ENCODE data around the gene SPDYC. TPM values are rescaled to one million over a fixed set of nuclear protein-coding genes. Genes with fewer than 3 reads are reported as not detected.

Gene SPDYC
- total and polyA plus RNA-seq, 9 of the 15 experiments (the other 6 are each of a cell fraction or from before 2014, with no cell fraction given): 4.4 to 18.8 (median 9.2) TPM

- no peak for TF ChIP-seq ZNF699 (CRISPR knock-in tag; IDR thresholded peaks at IDR 0.05; ENCODE audit: insufficient replicate concordance)
- no peak for TF ChIP-seq IRF9 (tag; IDR thresholded peaks at IDR 0.05)
- no peak for TF ChIP-seq COPS2 (conservative IDR thresholded peaks at IDR 0.05)
- TF ChIP-seq PHB2 (IDR thresholded peaks at IDR 0.05; ENCODE audit: low read depth): no peak
- no peak for TF ChIP-seq PREB (CRISPR knock-in tag; IDR thresholded peaks at IDR 0.05)
- peak; percentile 52 to 94; a peak in 3 of 4 replicates for TF ChIP-seq NONO (IDR thresholded peaks at IDR 0.05; ENCODE audit: low read depth in 2 of 2, low read length in 1 of 2)
Observed at GRCh38 chr11:65170058-65170534, at the start of gene SPDYC (continued).

GRCh38 chr11:65120831-65121230, 49.2 kb upstream of the SPDYC start:
- Histone ChIP-seq H3K4me3 (peak overlapping the region; percentile 98), H3K9me1 (ENCODE audit: control insufficient read depth, insufficient read depth, low read length) (no peaks in the 10 kb centered on the region), H3K36me3 (ENCODE audit: control insufficient read depth, insufficient read depth, low read length) (peaks cover 71% of the 10 kb centered on the region), H3K4me1 (replicated peaks in 1 of 2; ENCODE audit: control insufficient read depth in 2 of 2, insufficient read depth in 2 of 2, low read length in 2 of 2) (peaks cover 21 to 34% of the 10 kb centered on the region in 2 experiments; a peak in 4 of 5 replicates), H3K79me2 (ENCODE audit: control insufficient read depth, insufficient read depth, low read length) (peaks cover 73% of the 10 kb centered on the region), H2AFZ (ENCODE audit: low read depth, low read length) (no peak overlapping the region), H3K9ac (ENCODE audit: insufficient read depth in 1 of 2, low read depth in 2 of 2, low read length in 2 of 2) (peak overlapping the region; percentile 98; a peak in 3 of 4 replicates), H3K9me3 (replicated peaks; ENCODE audit: control insufficient read depth, insufficient read depth, low read depth, low read length) (no peaks in the 10 kb centered on the region), H4K20me1 (replicated peaks; ENCODE audit: control insufficient read depth, insufficient read depth, low read length) (peaks cover 4% of the 10 kb centered on the region; the same call in 1 of the 2 replicates), H3K27ac (ENCODE audit: extremely low read depth, low read depth, low read length) (peak overlapping the region; percentile 96), H3K4me2 (ENCODE audit: insufficient read depth, low read length) (peak overlapping the region; percentile 100), H3K27me3 (ENCODE audit: control insufficient read depth in 2 of 2, insufficient read depth in 2 of 2, low read length in 2 of 2) (no peaks in the 10 kb centered on the region)
- TF ChIP-seq ZC3H4 (CRISPR knock-in tag; IDR thresholded peaks at IDR 0.05; ENCODE audit: borderline replicate concordance): no peak
- no peak for TF ChIP-seq PHF20 (IDR thresholded peaks at IDR 0.05; ENCODE audit: partially characterized antibody)
- no peak for TF ChIP-seq RNF2 (IDR thresholded peaks at IDR 0.05)
- 0 out of 2 replicates have a peak, but pooled peaks have one; percentile 7 for TF ChIP-seq ZNF263 (CRISPR knock-in tag; IDR thresholded peaks at IDR 0.05; ENCODE audit: borderline replicate concordance)
- TF ChIP-seq PRMT5 (CRISPR knock-in tag; IDR thresholded peaks at IDR 0.05): no peak
- no TSS peak for BruUV-seq (replicated peaks)
- WGBS (ENCODE audit: insufficient coverage, low coverage, missing lambda C conversion rate): 57% methylated on average over 3 of the region's 3 CpGs
- no peak for FAIRE-seq
- peak in 1 of 4 experiments; percentile 3 for DNase-seq (ENCODE audit: extremely low read depth in 1 of 4, low spot score in 3 of 4)
- ATAC-seq: no peak
- POLR2A ChIA-PET: interaction anchor here (0.6 to 9.5 kb wide), 11 partner anchors 9 to 738 kb away, joined by 3 to 182 read pairs (median 3); partner anchors contain the start of genes CAPN1, SPDYC, SYVN1 and TM7SF2
- intact Hi-C loops (cut with micrococcal nuclease): no loop called here
- CTCF ChIA-PET (ENCODE audit: low intra/inter-chr PET ratio): interaction anchor here (1.1 kb wide), 1 partner anchor 107 kb away, joined by 3 read pairs; the partner anchor contains the start of gene ARL2
- in situ Hi-C loops (cut with MboI): no loop called here
